Measurements from ENCODE around the gene CSGALNACT2. TPM values are rescaled to one million over a fixed set of nuclear protein-coding genes. Genes with fewer than 3 reads are reported as not detected.

CSGALNACT2 gene
- total RNA-seq, 1 donor: 31.8 TPM

DNA sequence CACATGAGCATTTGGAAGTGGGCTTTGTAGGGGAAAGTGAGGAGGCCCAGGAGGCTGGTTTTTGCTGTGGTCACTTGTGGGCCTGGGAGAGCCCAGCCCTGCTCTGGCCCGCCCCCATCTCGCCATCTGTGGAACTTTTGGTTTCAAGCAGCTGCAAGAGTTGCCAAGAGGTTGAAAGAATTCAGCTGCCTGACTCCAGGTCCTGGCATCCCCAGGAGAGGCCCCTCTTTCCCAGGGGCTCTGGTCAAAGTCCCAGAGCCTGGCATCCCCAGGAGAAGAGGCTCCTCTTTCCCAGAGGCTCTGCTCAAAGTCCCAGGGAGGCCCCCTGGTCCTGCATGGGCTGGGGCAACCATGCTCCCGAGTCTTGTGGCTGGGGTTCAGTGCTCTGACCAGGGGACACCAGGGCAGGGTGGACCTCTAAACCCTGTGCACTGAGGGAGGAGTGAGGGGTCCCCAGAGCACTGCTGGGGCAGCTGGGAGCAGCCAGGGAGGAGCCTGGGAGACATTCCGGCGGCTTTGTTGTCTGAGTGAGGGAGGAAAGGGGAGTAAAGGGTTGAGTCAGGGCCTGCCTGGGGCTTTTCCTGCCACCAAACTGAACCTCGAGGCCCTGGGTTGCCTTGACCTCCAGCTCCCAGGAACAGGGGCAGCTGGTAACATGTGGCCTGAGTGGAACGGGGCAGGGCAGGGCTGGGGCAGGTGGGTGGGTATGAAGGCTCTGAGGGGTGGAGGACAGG, 27.7 kb upstream of the CSGALNACT2 start:
- Histone ChIP-seq H3K4me3 (ENCODE audit: insufficient read depth, low read length) (no peak overlapping the region), H3K36me3 (ENCODE audit: insufficient read depth, low read length) (no peaks in the 10 kb centered on the region), H3K4me2 (ENCODE audit: insufficient read depth, low read length) (no peak overlapping the region), H3K9me3 (ENCODE audit: low read depth, low read length) (no peaks in the 10 kb centered on the region), H3K4me1 (ENCODE audit: insufficient read depth, low read length) (no peaks in the 10 kb centered on the region), H4K20me1 (ENCODE audit: insufficient read depth, low read length) (no peaks in the 10 kb centered on the region), H3K79me2 (ENCODE audit: insufficient read depth, low read length) (no peaks in the 10 kb centered on the region), H3K27ac (ENCODE audit: low read depth, low read length) (no peak overlapping the region), H3K27me3 (ENCODE audit: insufficient read depth, low read length) (no peaks in the 10 kb centered on the region), H2AFZ (ENCODE audit: low read length) (peak overlapping the region; percentile 56)
- DNase-seq (ENCODE audit: insufficient read length, low spot score, missing footprints): peak; percentile 95
- TF ChIP-seq, protein P1, sequence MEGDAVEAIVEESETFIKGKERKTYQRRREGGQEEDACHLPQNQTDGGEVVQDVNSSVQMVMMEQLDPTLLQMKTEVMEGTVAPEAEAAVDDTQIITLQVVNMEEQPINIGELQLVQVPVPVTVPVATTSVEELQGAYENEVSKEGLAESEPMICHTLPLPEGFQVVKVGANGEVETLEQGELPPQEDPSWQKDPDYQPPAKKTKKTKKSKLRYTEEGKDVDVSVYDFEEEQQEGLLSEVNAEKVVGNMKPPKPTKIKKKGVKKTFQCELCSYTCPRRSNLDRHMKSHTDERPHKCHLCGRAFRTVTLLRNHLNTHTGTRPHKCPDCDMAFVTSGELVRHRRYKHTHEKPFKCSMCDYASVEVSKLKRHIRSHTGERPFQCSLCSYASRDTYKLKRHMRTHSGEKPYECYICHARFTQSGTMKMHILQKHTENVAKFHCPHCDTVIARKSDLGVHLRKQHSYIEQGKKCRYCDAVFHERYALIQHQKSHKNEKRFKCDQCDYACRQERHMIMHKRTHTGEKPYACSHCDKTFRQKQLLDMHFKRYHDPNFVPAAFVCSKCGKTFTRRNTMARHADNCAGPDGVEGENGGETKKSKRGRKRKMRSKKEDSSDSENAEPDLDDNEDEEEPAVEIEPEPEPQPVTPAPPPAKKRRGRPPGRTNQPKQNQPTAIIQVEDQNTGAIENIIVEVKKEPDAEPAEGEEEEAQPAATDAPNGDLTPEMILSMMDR (IDR thresholded peaks at IDR 0.05; ENCODE audit: extremely low read depth, low read depth, low read length): no peak

DNA sequence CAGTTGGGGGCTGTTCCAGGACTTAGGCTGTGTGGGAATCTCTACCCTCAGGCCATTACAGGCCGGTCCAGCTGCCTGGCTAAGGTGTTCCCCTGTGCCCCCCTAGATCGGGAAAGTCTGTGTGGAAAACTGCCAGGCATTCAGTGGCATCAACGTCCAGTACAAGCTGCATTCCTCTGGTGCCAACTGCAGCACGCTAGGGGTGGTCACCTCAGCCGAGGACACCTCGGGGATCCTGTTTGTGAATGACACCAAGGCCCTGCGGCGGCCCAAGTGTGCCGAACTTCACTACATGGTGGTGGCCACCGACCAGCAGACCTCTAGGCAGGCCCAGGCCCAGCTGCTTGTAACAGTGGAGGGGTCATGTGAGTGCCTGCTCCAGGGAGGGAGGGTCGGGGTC, 27.1 kb upstream of the CSGALNACT2 start:
- Histone ChIP-seq H3K36me3 (ENCODE audit: insufficient read depth, low read length) (no peaks in the 10 kb centered on the region), H3K79me2 (ENCODE audit: insufficient read depth, low read length) (no peaks in the 10 kb centered on the region), H3K4me3 (ENCODE audit: insufficient read depth, low read length) (no peak overlapping the region), H2AFZ (ENCODE audit: low read length) (no peak overlapping the region), H3K9me3 (ENCODE audit: low read depth, low read length) (no peaks in the 10 kb centered on the region), H3K27ac (ENCODE audit: low read depth, low read length) (no peak overlapping the region), H3K4me2 (ENCODE audit: insufficient read depth, low read length) (no peak overlapping the region), H4K20me1 (ENCODE audit: insufficient read depth, low read length) (no peaks in the 10 kb centered on the region), H3K27me3 (ENCODE audit: insufficient read depth, low read length) (no peaks in the 10 kb centered on the region), H3K4me1 (ENCODE audit: insufficient read depth, low read length) (no peaks in the 10 kb centered on the region)
- no peak for DNase-seq (ENCODE audit: insufficient read length, low spot score, missing footprints)
- TF ChIP-seq, protein P1 (IDR thresholded peaks at IDR 0.05; ENCODE audit: extremely low read depth, low read depth, low read length): no peak

DNA sequence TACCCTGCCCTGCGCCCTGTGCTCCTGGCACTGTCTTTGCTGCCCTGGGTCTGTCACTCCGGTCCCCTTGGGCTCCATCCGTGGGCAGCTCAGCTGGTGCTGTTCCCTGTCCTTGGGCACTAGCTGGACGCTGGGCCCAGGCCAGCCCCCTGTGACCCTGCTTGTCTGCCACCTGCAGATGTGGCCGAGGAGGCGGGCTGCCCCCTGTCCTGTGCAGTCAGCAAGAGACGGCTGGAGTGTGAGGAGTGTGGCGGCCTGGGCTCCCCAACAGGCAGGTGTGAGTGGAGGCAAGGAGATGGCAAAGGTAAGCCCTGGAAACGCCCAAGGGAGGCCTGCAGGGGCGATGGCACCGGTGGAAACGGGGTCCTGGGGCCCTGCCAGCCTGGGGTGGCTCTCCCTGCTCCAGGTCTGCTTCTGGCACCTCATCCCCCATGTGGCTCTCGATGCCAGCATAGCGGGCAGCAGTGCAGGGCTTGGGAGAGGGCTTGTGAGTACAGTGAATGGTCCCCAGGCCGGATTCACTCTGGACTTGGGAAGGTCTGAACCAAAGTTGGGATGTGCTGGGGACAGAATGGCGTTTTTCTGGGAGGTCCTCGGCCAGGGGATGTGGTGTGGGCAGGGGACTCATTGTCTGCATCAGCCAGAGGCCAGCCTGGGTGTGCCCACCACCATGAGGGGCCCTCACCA, 26.2 kb upstream of the CSGALNACT2 start:
- no peaks in the 10 kb centered on the region for H3K79me2 ChIP-seq (ENCODE audit: insufficient read depth, low read length)
- no peak overlapping the region for H2AFZ ChIP-seq (ENCODE audit: low read length)
- H3K4me2 ChIP-seq (ENCODE audit: insufficient read depth, low read length): no peak overlapping the region
- no peak for DNase-seq (ENCODE audit: insufficient read length, low spot score, missing footprints)
- H3K27me3 ChIP-seq (ENCODE audit: insufficient read depth, low read length): no peaks in the 10 kb centered on the region
- H3K4me1 ChIP-seq (ENCODE audit: insufficient read depth, low read length): no peaks in the 10 kb centered on the region
- H3K9me3 ChIP-seq (ENCODE audit: low read depth, low read length): no peaks in the 10 kb centered on the region
- no peak overlapping the region for H3K27ac ChIP-seq (ENCODE audit: low read depth, low read length)
- H4K20me1 ChIP-seq (ENCODE audit: insufficient read depth, low read length): no peaks in the 10 kb centered on the region
- no peaks in the 10 kb centered on the region for H3K36me3 ChIP-seq (ENCODE audit: insufficient read depth, low read length)
- H3K4me3 ChIP-seq (ENCODE audit: insufficient read depth, low read length): no peak overlapping the region
- TF ChIP-seq, protein P1 (IDR thresholded peaks at IDR 0.05; ENCODE audit: extremely low read depth, low read depth, low read length): no peak

DNA sequence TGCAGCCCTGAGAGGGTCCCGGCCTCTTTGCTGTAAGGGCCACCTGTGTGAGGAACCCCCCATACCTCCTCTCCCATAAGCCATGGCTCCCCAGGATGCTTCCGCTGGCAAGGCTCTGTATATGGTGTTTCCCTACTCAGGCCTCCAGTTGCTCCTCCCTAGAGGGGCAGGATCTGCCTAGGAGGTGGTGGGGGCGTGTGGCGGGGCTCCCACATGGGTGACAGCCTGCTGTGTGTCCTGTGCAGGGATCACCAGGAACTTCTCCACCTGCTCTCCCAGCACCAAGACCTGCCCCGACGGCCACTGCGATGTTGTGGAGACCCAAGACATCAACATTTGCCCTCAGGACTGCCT, 25.7 kb upstream of the CSGALNACT2 start:
- no peak overlapping the region for H3K4me2 ChIP-seq (ENCODE audit: insufficient read depth, low read length)
- H4K20me1 ChIP-seq (ENCODE audit: insufficient read depth, low read length): no peaks in the 10 kb centered on the region
- no peak for DNase-seq (ENCODE audit: insufficient read length, low spot score, missing footprints)
- no peak overlapping the region for H2AFZ ChIP-seq (ENCODE audit: low read length)
- no peaks in the 10 kb centered on the region for H3K27me3 ChIP-seq (ENCODE audit: insufficient read depth, low read length)
- H3K4me3 ChIP-seq (ENCODE audit: insufficient read depth, low read length): no peak overlapping the region
- no peak overlapping the region for H3K27ac ChIP-seq (ENCODE audit: low read depth, low read length)
- H3K4me1 ChIP-seq (ENCODE audit: insufficient read depth, low read length): no peaks in the 10 kb centered on the region
- H3K79me2 ChIP-seq (ENCODE audit: insufficient read depth, low read length): no peaks in the 10 kb centered on the region
- H3K36me3 ChIP-seq (ENCODE audit: insufficient read depth, low read length): no peaks in the 10 kb centered on the region
- no peaks in the 10 kb centered on the region for H3K9me3 ChIP-seq (ENCODE audit: low read depth, low read length)
- TF ChIP-seq, protein P1 (IDR thresholded peaks at IDR 0.05; ENCODE audit: extremely low read depth, low read depth, low read length): no peak
